HG02852 (cell line): ENCODE measurements around the gene MPPED1.
A peak's percentile ranks its signal among the peaks of the same experiment; 100 is the strongest.

Experiments
- ATAC-seq: cut with Tn5 transposase; IDR thresholded peaks from one replicate; pipeline ENCODE4 v1.9.1; 2021; ENCODE audit warnings: mild to moderate bottlenecking, moderate library complexity; ENCODE audit not compliant: unreplicated experiment

Gene MPPED1, protein sequence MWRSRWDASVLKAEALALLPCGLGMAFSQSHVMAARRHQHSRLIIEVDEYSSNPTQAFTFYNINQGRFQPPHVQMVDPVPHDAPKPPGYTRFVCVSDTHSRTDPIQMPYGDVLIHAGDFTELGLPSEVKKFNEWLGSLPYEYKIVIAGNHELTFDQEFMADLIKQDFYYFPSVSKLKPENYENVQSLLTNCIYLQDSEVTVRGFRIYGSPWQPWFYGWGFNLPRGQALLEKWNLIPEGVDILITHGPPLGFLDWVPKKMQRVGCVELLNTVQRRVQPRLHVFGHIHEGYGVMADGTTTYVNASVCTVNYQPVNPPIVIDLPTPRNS

GRCh38 chr22:43411869-43412807, at the start of gene MPPED1:
Gene MPPED1 (plus strand): TSS chr22:43412014. CDS start chr22:43424986, 12,972 bp downstream.
- ATAC-seq: no peak

GRCh38 chr22:43363315-43364168, 48.3 kb upstream of the MPPED1 start:
- no peak for ATAC-seq

DNA sequence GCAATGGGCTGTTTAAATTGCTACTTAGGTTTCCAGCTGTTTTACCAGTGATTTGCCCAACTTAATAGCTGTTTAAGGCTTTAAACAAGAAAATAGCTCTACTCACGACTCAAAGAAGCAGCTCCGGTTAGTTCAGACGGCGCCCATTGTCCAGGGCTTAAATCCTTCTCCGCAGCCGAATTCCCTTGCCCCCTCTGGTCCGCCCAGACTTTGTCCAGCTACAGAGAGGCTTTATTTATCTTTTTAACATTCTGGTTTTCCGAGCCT, 47.7 kb upstream of the MPPED1 start:
- no peak for ATAC-seq

DNA sequence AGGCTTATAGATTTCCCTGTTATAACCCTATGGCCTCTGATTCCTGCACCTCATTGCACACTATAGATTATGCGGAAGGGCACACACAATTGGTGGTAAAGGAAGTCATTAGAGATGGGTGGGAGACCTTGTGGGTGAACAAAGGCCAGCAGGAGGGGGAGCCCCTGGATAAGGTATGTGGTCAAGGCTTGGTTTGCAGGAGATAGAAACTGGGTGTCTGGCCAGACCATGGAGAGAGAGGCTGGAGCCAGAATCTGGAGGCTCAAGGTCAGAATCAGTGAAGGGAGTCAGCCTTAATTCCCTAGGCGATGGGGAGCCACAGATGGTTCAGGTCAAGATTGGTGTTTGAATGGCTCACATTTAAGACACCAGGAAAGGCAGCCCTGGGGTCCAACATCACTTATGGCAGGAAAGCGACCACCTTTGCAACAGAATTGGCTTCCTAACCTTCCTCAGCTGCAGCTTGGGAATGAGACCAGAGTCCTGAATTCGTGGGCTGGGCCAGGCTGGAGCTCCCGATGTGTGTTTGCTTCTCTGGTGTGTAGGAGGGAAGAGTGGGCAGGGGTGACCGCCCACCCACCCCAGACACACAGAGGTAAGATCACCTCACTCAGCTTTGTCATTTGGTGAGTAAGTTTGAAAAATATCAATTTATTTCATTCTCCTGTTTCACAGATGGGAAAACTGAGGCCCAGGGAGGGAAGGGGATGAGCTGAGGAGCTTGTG, 45.9 kb upstream of the MPPED1 start:
- ATAC-seq: no peak

- no peak for ATAC-seq
Measured at GRCh38 chr22:43370036-43370435, 41.8 kb upstream of the MPPED1 start.

GRCh38 chr22:43375951-43376455, 35.8 kb upstream of the MPPED1 start:
- ATAC-seq: no peak

- no peak for ATAC-seq
Measured at GRCh38 chr22:43376765-43377547, 34.9 kb upstream of the MPPED1 start.

DNA sequence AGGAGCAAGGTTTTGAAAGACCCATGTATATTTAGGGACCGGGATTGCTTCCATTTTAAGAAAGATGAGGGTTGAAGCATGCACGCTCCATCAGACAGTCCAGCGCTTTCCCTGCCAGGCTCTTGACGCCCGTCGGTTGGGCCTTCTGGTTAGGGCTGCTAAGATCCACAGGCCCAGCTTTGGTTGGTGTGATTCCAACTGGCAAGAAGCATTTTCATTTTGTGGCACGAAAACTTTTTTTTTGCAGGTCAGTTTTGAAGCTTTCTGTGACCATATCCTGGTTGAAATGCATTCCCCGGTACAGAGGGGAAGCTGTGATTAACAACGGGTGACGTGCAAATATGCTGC, 34.3 kb upstream of the MPPED1 start:
- no peak for ATAC-seq

- ATAC-seq: peak; percentile 74
Measured at GRCh38 chr22:43377896-43378704, 33.7 kb upstream of the MPPED1 start.

GRCh38 chr22:43381693-43382092, 30.1 kb upstream of the MPPED1 start:
- no peak for ATAC-seq

DNA sequence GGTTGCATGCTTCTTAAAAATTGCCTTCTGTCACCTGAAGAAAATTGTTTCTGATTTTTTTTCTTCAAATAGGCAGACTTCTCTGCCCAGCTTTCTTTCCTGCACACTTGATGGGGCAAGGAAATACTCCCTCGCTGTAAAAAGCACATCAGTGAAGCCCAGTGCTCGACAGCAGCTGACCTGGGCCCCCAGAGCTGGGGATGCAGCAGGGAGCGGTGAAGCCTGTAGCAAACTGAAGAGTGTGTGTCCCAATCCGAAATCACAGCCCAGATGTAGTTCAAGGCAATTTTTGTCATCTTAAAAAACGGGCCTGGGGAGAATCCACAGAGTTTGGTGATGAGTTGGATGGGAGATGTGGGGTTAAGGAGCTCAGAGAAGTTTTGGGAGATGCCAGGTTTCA, 27.0 kb upstream of the MPPED1 start:
- no peak for ATAC-seq

DNA sequence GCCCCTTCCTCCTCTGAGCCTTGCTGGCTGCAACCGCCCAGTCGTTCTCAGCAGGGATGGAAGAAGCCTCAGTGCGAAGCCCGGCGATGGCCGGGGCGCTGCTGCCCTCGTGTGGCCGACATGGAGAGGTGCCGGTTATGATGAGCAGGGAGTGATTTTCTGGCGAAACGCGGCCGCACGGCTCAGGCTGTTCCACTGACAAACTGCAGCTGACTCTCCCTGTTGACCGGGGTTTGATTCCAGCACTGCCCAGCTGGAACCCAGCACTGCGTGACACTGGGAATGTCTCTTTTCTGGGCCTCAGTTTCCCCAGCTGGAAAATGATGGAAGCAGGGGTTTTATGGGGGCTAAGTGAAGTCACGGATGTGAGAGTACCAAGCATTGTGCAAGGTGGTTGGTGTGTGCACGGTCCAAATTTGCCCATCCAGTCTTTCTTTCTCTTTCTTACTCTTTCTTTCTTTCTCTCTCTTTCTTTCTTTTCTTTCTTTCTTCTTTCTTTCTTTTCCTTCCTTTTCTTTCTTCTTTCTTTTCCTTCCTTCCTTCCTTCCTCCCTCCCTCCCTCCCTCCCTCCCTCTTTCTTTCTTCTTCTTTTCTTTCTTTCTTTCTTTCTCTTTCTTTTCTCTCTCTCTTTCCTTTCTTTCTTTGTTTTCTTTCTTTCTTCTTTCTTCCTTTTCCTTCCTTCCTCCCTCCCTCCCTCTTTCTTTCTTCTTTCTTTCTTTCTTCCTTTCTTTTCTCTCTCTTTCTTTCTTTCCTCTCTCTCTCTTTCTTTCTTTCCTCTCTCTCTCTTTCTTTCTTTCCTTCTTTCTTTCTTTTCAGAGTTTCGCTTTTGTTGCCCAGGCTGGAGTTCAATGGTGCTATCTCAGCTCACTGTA, 25.8 kb upstream of the MPPED1 start:
- ATAC-seq: no peak

GRCh38 chr22:43387815-43388214, 24.0 kb upstream of the MPPED1 start:
- no peak for ATAC-seq

GRCh38 chr22:43388420-43388851, 23.4 kb upstream of the MPPED1 start:
- ATAC-seq: no peak

GRCh38 chr22:43389227-43389836, 22.5 kb upstream of the MPPED1 start:
- ATAC-seq: no peak

GRCh38 chr22:43390166-43390565, 21.6 kb upstream of the MPPED1 start:
- no peak for ATAC-seq

DNA sequence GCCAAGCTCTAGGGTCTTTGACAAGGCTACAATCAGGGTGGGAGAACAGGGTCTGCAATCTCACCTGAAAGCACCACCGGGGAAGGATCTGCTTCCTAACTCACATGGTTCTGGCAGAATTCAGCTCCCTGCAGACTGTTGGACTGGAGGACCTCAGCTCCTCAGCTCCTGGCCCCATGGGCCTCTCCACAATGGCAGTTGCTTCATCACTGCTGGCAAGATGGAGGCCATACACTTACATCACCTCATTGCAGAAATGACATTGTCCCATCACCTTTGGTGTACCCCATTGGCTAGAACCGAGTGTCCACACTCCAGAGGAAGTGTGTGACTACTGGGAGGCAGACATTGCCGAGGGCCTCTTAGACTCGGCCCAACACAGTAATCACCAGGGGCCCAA, 20.9 kb upstream of the MPPED1 start:
- no peak for ATAC-seq

DNA sequence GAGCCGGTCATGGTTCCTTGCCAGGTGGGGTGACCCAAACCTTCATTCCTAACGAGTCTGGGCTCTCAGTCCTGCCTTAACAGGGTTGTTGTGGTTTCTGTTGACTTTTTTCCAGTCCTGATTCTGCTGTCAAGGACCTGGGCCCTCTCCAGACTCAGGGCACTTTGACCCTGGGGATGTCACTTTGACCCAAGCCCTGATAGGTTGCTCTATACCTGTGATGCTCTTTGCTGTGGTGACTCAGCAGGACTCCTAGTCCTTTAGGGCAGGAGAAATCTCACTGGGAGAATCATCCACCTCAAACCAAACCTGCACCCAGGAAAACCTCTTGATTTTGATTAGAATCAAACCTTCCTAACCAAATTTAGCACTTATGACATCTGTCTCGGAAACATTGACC, 20.5 kb upstream of the MPPED1 start:
- no peak for ATAC-seq
